NB4 (cell line): ENCODE data around the gene POLR2I.

Source experiments
- DNase-seq: peaks from one replicate; pipeline ENCODE4 v3.0.0; 2010; ENCODE audit warnings: low read depth
- H3K4me3 ChIP-seq: one replicate; pipeline ENCODE4 v1.5.1; 2011; ENCODE audit warnings: mild to moderate bottlenecking, low read depth, low read length, moderate library complexity
- MYC ChIP-seq: IDR thresholded peaks from 2 replicates; pipeline ENCODE4 v1.6.1; 2011; ENCODE audit warnings: low read depth, low read length
- POLR2A ChIP-seq: IDR thresholded peaks from 2 replicates; pipeline ENCODE4 v1.6.1; 2011; ENCODE audit warnings: mild to moderate bottlenecking; ENCODE audit not compliant: insufficient read length; ENCODE audit errors: extremely low read depth
- TF ChIP-seq, protein P1 (sequence below): IDR thresholded peaks from one replicate; pipeline ENCODE4 v1.5.1; 2012; ENCODE audit warnings: low read depth, low read length
- TF ChIP-seq, protein P2 (sequence below): IDR thresholded peaks from 2 replicates; pipeline ENCODE4 v1.6.1; 2011; ENCODE audit warnings: low read depth, low read length

The POLR2I gene

DNA sequence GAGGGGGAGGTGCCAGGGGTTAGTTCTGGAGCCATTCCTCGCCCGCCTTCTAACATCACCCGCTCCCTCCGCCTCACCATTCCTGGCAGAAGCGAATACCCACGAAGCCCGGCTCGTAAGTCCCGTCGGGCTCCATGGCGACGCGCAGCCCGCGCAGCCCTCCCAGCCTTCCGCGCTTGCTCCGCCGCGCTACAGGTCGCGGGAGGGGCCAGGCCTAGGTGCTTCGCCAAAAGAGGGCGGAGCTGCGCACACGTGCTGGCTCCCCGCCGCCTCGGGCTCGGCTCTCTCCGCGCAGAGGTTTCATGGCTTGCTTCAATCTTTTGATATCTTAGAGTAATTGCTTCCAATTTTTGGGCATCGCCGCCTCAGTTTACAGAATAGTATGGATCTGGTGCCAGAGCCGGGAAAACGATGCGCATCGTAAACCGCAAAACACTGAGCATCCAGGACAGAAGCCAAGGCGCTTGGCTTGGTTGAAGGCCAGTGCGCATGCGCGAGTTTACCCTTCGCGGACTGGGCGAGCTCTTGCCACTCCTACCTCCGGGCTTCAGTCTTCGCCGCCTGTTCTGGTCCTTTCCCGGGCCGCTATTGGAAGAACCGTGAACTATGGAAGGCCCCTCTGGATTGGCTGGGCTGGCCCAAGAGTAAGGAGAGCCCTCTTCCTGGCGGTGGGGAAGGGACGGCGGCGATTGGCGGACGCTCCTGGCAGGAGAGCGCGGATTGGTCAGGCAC is at the start of gene POLR2I:
Gene POLR2I, minus strand, starts transcription at position 155 of the 732 bp plus-strand sequence. Its CDS starts 19 bp downstream, at position 136.
- H3K4me3 ChIP-seq, result peak within 1 kb of the TSS; percentile 94
- TF ChIP-seq, protein P1, sequence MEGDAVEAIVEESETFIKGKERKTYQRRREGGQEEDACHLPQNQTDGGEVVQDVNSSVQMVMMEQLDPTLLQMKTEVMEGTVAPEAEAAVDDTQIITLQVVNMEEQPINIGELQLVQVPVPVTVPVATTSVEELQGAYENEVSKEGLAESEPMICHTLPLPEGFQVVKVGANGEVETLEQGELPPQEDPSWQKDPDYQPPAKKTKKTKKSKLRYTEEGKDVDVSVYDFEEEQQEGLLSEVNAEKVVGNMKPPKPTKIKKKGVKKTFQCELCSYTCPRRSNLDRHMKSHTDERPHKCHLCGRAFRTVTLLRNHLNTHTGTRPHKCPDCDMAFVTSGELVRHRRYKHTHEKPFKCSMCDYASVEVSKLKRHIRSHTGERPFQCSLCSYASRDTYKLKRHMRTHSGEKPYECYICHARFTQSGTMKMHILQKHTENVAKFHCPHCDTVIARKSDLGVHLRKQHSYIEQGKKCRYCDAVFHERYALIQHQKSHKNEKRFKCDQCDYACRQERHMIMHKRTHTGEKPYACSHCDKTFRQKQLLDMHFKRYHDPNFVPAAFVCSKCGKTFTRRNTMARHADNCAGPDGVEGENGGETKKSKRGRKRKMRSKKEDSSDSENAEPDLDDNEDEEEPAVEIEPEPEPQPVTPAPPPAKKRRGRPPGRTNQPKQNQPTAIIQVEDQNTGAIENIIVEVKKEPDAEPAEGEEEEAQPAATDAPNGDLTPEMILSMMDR, result no peak
- TF ChIP-seq MYC (peak; percentile 99), POLR2A (peak; percentile 58)
- TF ChIP-seq, protein P2, sequence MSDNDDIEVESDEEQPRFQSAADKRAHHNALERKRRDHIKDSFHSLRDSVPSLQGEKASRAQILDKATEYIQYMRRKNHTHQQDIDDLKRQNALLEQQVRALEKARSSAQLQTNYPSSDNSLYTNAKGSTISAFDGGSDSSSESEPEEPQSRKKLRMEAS, result peak; percentile 96

DNA sequence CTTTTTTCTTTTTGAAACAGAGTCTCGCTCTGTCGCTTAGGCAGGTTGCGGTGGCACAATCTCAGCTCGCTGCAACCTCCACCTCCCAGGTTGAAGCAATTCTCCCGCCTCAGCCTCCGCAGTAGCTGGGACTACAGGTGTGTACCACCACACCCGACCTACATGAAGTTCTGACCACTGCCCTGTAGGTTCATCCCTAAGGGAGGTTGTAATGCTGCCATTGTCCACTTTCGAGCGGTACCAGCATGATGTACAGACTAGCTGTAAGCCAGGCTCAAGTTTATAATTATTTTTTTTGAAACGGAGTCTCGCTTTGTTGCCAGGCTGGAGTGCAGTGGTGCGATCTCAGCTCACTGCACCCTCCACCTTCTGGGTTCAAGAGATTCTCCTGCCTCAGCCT is 49.1 kb upstream of the POLR2I start:
- H3K4me3 ChIP-seq, result no peak overlapping the region
- DNase-seq, result no peak

More for the DNA sequence above, at the start of gene POLR2I:
- DNase-seq, result peak; percentile 98

DNA sequence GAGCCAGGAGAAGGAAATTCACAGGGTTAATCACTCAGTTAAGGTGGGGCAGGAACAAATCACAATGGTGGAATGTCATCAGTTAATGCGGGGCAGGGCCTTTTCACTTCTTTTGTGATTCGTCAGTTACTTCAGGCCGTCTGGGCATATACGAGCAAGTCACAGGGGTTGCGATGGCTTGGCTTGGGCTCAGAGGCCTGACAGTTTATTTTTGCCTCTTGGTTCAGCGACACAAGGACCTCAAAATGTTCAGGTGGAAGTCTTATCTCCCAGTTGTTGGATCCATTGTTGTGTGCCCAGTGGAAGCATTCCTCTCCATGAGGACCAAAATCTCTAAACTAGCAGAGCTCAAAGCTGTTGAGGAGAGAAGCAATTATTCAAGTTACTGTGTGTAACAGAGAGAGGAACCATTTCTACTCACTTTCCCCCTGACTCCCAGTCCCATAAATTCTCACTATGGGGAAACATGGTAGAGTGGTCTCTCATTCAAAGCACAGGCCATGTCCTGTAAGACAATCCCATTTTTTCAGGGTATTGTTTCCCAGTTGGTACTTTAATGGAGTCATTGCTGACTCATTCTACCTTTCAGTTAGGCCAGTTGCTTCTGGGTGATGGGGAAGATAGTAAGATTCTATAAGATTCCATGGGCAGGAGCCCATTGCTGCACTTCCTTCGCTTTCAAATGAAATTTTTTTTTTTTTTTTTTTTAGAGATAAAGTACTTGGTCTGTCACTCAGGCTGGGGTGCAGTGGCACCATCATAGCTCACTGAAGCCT is 46.3 kb upstream of the POLR2I start:
- DNase-seq, result no peak
- no peak overlapping the region for H3K4me3 ChIP-seq
- TF ChIP-seq POLR2A (no peak), MYC (no peak)
- TF ChIP-seq, protein P1, result no peak
- TF ChIP-seq, protein P2, result no peak

More for the DNA sequence above, 49.1 kb upstream of the POLR2I start:
- TF ChIP-seq POLR2A, result no peak
- no peak for TF ChIP-seq MYC
- TF ChIP-seq, protein P2, result no peak
- TF ChIP-seq, protein P1, result no peak

DNA sequence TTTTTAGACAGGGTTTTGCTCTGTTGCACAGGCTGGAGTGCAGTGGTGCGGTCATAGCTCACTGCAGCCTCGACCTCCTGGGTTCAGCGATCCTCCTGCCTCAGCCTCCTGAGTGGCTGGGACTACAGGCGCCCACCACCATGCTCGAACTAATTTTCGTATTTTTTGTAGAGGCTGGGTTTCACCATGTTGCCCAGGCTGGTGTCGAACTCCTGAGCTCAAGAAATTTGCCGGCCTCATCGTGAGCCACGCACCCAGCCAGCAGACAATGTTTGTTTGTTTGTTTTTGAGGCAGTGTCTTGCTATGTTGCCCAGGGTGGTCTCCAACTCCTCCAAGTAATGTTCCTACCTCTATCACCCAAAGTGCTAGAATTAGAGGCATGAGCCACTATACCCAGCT is 38.5 kb upstream of the POLR2I start:
- no peak for DNase-seq
- TF ChIP-seq, protein P2, result no peak
- TF ChIP-seq, protein P1, result no peak
- TF ChIP-seq MYC (no peak), POLR2A (no peak)
- H3K4me3 ChIP-seq, result no peak overlapping the region

DNA sequence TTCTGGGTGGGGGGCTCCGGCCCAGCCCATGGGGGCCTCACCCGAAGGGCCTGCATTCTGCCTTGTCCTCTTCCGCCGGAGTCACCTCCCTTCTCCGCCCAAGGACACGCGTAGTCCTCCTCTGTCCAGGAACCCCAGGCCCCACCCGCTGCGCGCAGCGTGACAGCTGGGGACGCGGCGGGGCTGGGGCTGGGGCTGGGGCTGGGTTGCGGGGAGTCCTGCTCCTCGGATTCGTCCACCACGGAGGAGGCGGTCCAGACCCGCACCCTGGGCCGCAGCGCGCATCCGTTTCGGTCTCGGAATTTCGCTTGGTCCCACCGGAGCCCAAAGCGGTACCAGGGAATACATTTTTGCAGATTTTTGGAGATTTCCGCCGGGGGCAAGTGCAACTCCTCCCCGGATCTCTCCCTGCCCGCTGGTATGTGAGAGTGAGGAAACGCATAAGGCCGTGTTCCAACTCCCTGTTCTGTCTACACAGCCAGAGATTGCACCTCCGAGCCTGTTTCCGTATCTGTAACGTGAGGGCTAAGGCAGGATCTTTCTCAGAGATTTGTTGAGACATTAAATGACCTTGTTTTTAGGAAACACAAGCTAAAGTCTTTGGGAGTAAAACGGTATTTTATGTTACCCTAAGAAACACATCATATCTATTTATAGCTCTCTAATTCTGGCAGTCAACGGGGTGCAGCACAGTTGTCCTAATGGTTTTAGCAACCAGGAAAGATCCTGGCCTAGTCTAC is 37.8 kb upstream of the POLR2I start, which contains the start of gene COX7A1:
Gene COX7A1, minus strand, starts transcription at position 96 of the 740 bp plus-strand sequence. Its CDS starts 40 bp downstream, at position 56.
- no peak for DNase-seq
- TF ChIP-seq POLR2A, result no peak
- no peak within 1 kb of the TSS for H3K4me3 ChIP-seq

DNA sequence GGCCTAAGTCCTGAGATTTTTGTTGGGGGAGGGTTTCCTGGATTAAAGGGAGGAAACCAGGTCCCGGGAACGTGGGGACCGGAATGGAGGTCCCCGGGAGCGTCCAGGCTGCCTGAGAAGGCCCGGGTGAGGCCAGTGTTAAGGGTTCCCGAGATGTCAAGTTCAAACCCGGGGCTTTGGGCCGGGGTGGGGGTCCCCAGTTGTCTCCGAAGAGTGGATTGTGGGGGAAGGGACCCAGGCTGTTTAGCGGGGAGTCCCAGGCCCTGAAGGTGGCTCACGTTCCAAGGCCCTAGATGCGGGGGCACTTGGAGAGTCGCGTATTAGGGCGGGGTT is 37.3 kb upstream of the POLR2I start:
- DNase-seq, result no peak
- H3K4me3 ChIP-seq, result no peak overlapping the region
- TF ChIP-seq MYC, result no peak
- no peak for TF ChIP-seq POLR2A
